ENCODE results near the gene DIS3L2.

DNA sequence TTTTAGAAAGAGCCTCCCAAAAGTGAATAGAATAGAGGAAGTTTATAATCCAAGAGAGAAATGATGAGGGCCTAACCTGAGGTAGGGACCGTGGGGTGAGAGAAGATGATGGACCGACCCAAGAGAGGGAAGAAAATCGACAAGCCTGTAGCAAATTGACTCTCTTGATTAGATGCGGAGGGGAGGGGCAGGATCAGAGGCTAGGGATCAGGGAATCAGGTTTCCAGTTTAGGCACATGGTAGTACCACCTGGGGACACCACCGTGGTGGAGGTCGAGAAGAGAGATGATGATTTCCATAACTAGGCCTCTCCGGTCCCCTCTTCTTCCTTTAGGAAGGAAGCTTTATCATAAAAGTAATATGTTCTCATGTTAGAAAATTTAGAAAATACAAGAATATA is 308.4 kb downstream of the DIS3L2 start:
- TF ChIP-seq, protein P1, sequence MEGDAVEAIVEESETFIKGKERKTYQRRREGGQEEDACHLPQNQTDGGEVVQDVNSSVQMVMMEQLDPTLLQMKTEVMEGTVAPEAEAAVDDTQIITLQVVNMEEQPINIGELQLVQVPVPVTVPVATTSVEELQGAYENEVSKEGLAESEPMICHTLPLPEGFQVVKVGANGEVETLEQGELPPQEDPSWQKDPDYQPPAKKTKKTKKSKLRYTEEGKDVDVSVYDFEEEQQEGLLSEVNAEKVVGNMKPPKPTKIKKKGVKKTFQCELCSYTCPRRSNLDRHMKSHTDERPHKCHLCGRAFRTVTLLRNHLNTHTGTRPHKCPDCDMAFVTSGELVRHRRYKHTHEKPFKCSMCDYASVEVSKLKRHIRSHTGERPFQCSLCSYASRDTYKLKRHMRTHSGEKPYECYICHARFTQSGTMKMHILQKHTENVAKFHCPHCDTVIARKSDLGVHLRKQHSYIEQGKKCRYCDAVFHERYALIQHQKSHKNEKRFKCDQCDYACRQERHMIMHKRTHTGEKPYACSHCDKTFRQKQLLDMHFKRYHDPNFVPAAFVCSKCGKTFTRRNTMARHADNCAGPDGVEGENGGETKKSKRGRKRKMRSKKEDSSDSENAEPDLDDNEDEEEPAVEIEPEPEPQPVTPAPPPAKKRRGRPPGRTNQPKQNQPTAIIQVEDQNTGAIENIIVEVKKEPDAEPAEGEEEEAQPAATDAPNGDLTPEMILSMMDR (IDR thresholded peaks at IDR 0.05 in 4 of 5, conservative IDR thresholded peaks at IDR 0.05 in 1 of 5) = no peak
- TF ChIP-seq POLR2A (IDR thresholded peaks at IDR 0.05) = no peak

Measured in gastrocnemius medialis (tissue), 4 donors.